ENCODE results near the gene MYH10.

Gene MYH10

DNA sequence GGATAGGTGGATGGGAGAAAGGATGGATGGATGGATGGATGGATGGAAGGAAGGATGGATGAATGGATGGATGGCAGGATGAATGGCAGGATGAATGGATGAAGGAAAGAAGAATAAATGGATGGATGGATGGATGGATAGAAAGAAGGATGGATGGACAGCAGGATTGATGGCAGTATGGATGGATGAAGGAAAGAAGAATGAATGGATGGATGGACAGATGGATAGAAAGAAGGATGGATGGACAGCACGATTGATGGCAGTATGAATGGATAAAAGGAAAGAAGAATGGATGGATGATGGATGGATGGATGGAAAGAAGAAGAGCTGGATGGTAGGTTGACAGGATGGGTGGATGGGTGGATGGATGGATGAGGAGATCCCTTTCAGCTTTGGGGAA lies 9.2 kb upstream of the MYH10 start:
- Histone ChIP-seq H3K4me3 (no peak overlapping the region), H3K27ac (no peak overlapping the region)
- TF ChIP-seq, protein P1, sequence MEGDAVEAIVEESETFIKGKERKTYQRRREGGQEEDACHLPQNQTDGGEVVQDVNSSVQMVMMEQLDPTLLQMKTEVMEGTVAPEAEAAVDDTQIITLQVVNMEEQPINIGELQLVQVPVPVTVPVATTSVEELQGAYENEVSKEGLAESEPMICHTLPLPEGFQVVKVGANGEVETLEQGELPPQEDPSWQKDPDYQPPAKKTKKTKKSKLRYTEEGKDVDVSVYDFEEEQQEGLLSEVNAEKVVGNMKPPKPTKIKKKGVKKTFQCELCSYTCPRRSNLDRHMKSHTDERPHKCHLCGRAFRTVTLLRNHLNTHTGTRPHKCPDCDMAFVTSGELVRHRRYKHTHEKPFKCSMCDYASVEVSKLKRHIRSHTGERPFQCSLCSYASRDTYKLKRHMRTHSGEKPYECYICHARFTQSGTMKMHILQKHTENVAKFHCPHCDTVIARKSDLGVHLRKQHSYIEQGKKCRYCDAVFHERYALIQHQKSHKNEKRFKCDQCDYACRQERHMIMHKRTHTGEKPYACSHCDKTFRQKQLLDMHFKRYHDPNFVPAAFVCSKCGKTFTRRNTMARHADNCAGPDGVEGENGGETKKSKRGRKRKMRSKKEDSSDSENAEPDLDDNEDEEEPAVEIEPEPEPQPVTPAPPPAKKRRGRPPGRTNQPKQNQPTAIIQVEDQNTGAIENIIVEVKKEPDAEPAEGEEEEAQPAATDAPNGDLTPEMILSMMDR (IDR thresholded peaks at IDR 0.05) = no peak
- no peak for DNase-seq (ENCODE audit: low spot score)

DNA sequence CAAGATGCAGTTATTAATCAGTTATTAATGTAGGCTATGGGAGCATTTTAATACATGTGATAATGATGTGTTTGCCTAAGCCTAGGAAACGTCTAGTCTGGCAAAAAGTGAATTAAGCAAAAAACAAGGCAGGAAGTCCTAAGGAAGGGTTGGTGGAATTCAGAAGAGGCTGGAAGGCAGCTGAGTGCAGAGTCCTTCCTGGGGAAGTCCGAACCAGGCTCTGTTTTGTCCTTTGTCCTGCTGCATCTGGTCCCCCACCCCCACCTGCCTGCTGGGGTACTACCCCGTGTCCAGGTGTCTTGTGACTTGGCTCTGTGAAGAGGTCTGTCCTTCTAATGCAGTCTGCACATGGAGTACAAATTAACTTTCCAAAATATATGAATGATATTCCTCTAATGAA lies 1.5 kb upstream of the MYH10 start:
- DNase-seq (ENCODE audit: low spot score) = no peak
- Histone ChIP-seq H3K4me3 (no peak overlapping the region), H3K27ac (peak overlapping the region in 1 of 2 donors; percentile 52)
- TF ChIP-seq, protein P1 (IDR thresholded peaks at IDR 0.05) = no peak

DNA sequence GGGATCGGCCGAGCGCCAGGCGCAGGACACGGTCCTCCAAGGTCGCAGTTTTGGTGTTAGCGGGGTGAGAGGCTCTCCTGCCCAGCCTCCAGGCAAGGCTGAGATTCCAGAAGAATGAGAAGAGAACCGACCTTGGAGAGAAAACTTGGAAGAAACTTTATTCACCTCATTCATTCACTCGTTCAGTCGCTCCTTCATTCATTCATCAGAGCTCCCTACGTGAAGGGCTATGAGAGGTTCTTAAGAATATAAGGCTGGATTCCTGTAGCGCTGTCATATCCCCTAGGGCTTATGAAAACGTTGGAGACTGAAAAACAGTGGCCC lies 991 bp upstream of the MYH10 start:
- Histone ChIP-seq H3K27ac (peak overlapping the region; percentile 85 to 98), H3K4me3 (peak overlapping the region; percentile 93)
- DNase-seq (ENCODE audit: low spot score) = no peak
- TF ChIP-seq, protein P1 (IDR thresholded peaks at IDR 0.05) = no peak

- Histone ChIP-seq H3K4me3 (peak overlapping the region; percentile 93), H3K27ac (peak overlapping the region; percentile 85 to 98)
- TF ChIP-seq, protein P1 (IDR thresholded peaks at IDR 0.05) = no peak
- DNase-seq (ENCODE audit: low spot score) = peak; percentile 99
Measured at GRCh38 chr17:8630802-8631553, 453 bp upstream of the MYH10 start.

GRCh38 chr17:8629371-8630226 lies 926 bp downstream of the MYH10 start:
- peak overlapping the region; percentile 93 for H3K4me3 ChIP-seq
- H3K27ac ChIP-seq = peak overlapping the region; percentile 92 to 98
- TF ChIP-seq, protein P1 (IDR thresholded peaks at IDR 0.05) = no peak
- DNase-seq (ENCODE audit: low spot score) = no peak

GRCh38 chr17:8628609-8629169 lies 1.8 kb downstream of the MYH10 start:
- DNase-seq (ENCODE audit: low spot score) = no peak
- Histone ChIP-seq H3K4me3 (peak overlapping the region; percentile 93), H3K27ac (peak overlapping the region; percentile 92 to 98)
- TF ChIP-seq, protein P1 (IDR thresholded peaks at IDR 0.05) = no peak
